ENCODE measurements around the gene CDH4. TPM values are rescaled to one million over a fixed set of nuclear protein-coding genes. Genes with fewer than 3 reads are reported as not detected.

CDH4 gene
- total RNA-seq, 4 donors from 2014 or later, result not detected

- in situ Hi-C loops (cut with MboI; ENCODE audit: low pct_ligation_motif_present in 1 of 4, low pct_unique_long_range_greater_than_20kb in 1 of 4, low sequenced_read_pairs in 3 of 4) (no loop called here), intact Hi-C loops (cut with DNase I; ENCODE audit: low total_unique reads) (no loop called here)
- no peak for DNase-seq
- Histone ChIP-seq H3K4me1 (no peaks in the 10 kb centered on the region), H3K27me3 (no peaks in the 10 kb centered on the region), H3K9me3 (no peaks in the 10 kb centered on the region), H3K4me3 (no peak overlapping the region), H3K27ac (no peak overlapping the region), H3K36me3 (no peaks in the 10 kb centered on the region)
- TF ChIP-seq POLR2A (IDR thresholded peaks at IDR 0.05) (no peak), CTCF (IDR thresholded peaks at IDR 0.05) (no peak), EP300 (IDR thresholded peaks at IDR 0.05; ENCODE audit: low read depth) (no peak), POLR2AphosphoS5 (IDR thresholded peaks at IDR 0.05) (no peak)
- 73 to 90% methylated on average over 2 to 10 of the region's 10 CpGs for WGBS, 2 donors (ENCODE audit: low coverage in 1 of 2)
Observed at GRCh38 chr20:61535091-61535490, 283.0 kb downstream of the CDH4 start.

GRCh38 chr20:61535536-61535935 is 283.5 kb downstream of the CDH4 start:
- Histone ChIP-seq H3K4me3 (no peak overlapping the region), H3K36me3 (no peaks in the 10 kb centered on the region), H3K27me3 (no peaks in the 10 kb centered on the region), H3K9me3 (no peaks in the 10 kb centered on the region), H3K4me1 (no peaks in the 10 kb centered on the region), H3K27ac (no peak overlapping the region)
- in situ Hi-C loops (cut with MboI; ENCODE audit: low pct_ligation_motif_present in 1 of 4, low pct_unique_long_range_greater_than_20kb in 1 of 4, low sequenced_read_pairs in 3 of 4), result no loop called here
- DNase-seq, result no peak
- 74% methylated on average over 13 of the region's 13 CpGs; no CpG with 5 or more reads in 1 of the 2 donors for WGBS, 2 donors (ENCODE audit: low coverage in 1 of 2)
- TF ChIP-seq CTCF (IDR thresholded peaks at IDR 0.05) (no peak), POLR2A (IDR thresholded peaks at IDR 0.05) (no peak), EP300 (IDR thresholded peaks at IDR 0.05; ENCODE audit: low read depth) (no peak), POLR2AphosphoS5 (IDR thresholded peaks at IDR 0.05) (no peak)
- intact Hi-C loops (cut with DNase I; ENCODE audit: low total_unique reads), result no loop called here

- Histone ChIP-seq H3K9me3 (no peaks in the 10 kb centered on the region), H3K36me3 (no peaks in the 10 kb centered on the region), H3K27ac (no peak overlapping the region), H3K4me3 (no peak overlapping the region), H3K27me3 (no peaks in the 10 kb centered on the region), H3K4me1 (no peaks in the 10 kb centered on the region)
- 66% methylated on average over 8 of the region's 8 CpGs; no CpG with 5 or more reads in 1 of the 2 donors for WGBS, 2 donors (ENCODE audit: low coverage in 1 of 2)
- in situ Hi-C loops (cut with MboI; ENCODE audit: low pct_ligation_motif_present in 1 of 4, low pct_unique_long_range_greater_than_20kb in 1 of 4, low sequenced_read_pairs in 3 of 4), result no loop called here
- TF ChIP-seq EP300 (IDR thresholded peaks at IDR 0.05; ENCODE audit: low read depth), result no peak
- no peak for TF ChIP-seq POLR2A (IDR thresholded peaks at IDR 0.05)
- no peak for TF ChIP-seq CTCF (IDR thresholded peaks at IDR 0.05)
- no peak for TF ChIP-seq POLR2AphosphoS5 (IDR thresholded peaks at IDR 0.05)
- intact Hi-C loops (cut with DNase I; ENCODE audit: low total_unique reads), result no loop called here
- no peak for DNase-seq
Observed at GRCh38 chr20:61535956-61536355, 283.9 kb downstream of the CDH4 start.

- H3K36me3 ChIP-seq, result no peaks in the 10 kb centered on the region
- WGBS, 2 donors (ENCODE audit: low coverage in 1 of 2), result 79 to 100% methylated on average over 1 to 9 of the region's 9 CpGs
- in situ Hi-C loops (cut with MboI; ENCODE audit: low pct_ligation_motif_present in 1 of 4, low pct_unique_long_range_greater_than_20kb in 1 of 4, low sequenced_read_pairs in 3 of 4), result no loop called here
- H3K4me3 ChIP-seq, result no peak overlapping the region
- no peaks in the 10 kb centered on the region for H3K4me1 ChIP-seq
- DNase-seq, result no peak
- no peaks in the 10 kb centered on the region for H3K27me3 ChIP-seq
- H3K27ac ChIP-seq, result no peak overlapping the region
- no peaks in the 10 kb centered on the region for H3K9me3 ChIP-seq
- intact Hi-C loops (cut with DNase I; ENCODE audit: low total_unique reads), result no loop called here
- TF ChIP-seq EP300 (IDR thresholded peaks at IDR 0.05; ENCODE audit: low read depth) (no peak), POLR2AphosphoS5 (IDR thresholded peaks at IDR 0.05) (no peak), POLR2A (IDR thresholded peaks at IDR 0.05) (no peak), CTCF (IDR thresholded peaks at IDR 0.05) (no peak)
Observed at GRCh38 chr20:61536671-61537070, 284.6 kb downstream of the CDH4 start.
